HG02610 (cell line): ENCODE results near the gene CEACAM16.

Experiments used
- ATAC-seq: cut with Tn5 transposase; IDR thresholded peaks from one replicate; pipeline ENCODE4 v1.9.1; 2021; ENCODE audit warnings: mild to moderate bottlenecking, moderate library complexity; ENCODE audit not compliant: unreplicated experiment

The CEACAM16 gene

GRCh38 chr19:44744871-44745332 is 46.0 kb downstream of the CEACAM16 start:
- no peak for ATAC-seq

- no peak for ATAC-seq
Measured at GRCh38 chr19:44745341-44745831, 46.4 kb downstream of the CEACAM16 start.

- no peak for ATAC-seq
Measured at GRCh38 chr19:44745887-44746600, 47.1 kb downstream of the CEACAM16 start.

- no peak for ATAC-seq
Measured at GRCh38 chr19:44746616-44746945, 47.6 kb downstream of the CEACAM16 start.

GRCh38 chr19:44746946-44747738 is 48.2 kb downstream of the CEACAM16 start:
- peak; percentile 53 for ATAC-seq

GRCh38 chr19:44747739-44748425 is 48.9 kb downstream of the CEACAM16 start:
- ATAC-seq: no peak

- peak; percentile 27 for ATAC-seq
Measured at GRCh38 chr19:44748426-44749254, 49.7 kb downstream of the CEACAM16 start, which contains the start of gene BCL3. TSS of gene BCL3 (plus strand) at chr19:44748708. CDS start at chr19:44748791, 83 bp downstream.

GRCh38 chr19:44749292-44749691 is 50.3 kb downstream of the CEACAM16 start:
- ATAC-seq: no peak

- ATAC-seq: no peak
Measured at GRCh38 chr19:44749994-44750393, 51.0 kb downstream of the CEACAM16 start.

GRCh38 chr19:44752123-44752815 is 53.3 kb downstream of the CEACAM16 start:
- no peak for ATAC-seq

- peak; percentile 66 for ATAC-seq
Measured at GRCh38 chr19:44752816-44753625, 54.1 kb downstream of the CEACAM16 start.

GRCh38 chr19:44753626-44753931 is 54.6 kb downstream of the CEACAM16 start:
- no peak for ATAC-seq

GRCh38 chr19:44753932-44754749 is 55.2 kb downstream of the CEACAM16 start:
- no peak for ATAC-seq

GRCh38 chr19:44754750-44755080 is 55.8 kb downstream of the CEACAM16 start:
- ATAC-seq: no peak

GRCh38 chr19:44755219-44755618 is 56.3 kb downstream of the CEACAM16 start:
- ATAC-seq: no peak

GRCh38 chr19:44756089-44756562 is 57.2 kb downstream of the CEACAM16 start:
- no peak for ATAC-seq

GRCh38 chr19:44757057-44757734 is 58.2 kb downstream of the CEACAM16 start:
- no peak for ATAC-seq
